ENCODE measurements around the gene MDM1. TPM values are rescaled to one million over a fixed set of nuclear protein-coding genes. Genes with fewer than 3 reads are reported as not detected.

MDM1 gene
- total and polyA plus RNA-seq, 10 donors, result 13.5 to 38.9 (median 21.9) TPM

- 75 to 90% (median 89%) methylated on average over 6 of the region's 6 CpGs for WGBS, 5 donors
- peaks cover 0 to 98% (median 39%) of the 10 kb centered on the region in 6 donors for H3K36me3 ChIP-seq
- H3K27ac ChIP-seq, result no peak overlapping the region
- no peak overlapping the region for H3K4me3 ChIP-seq
- intact Hi-C loops (cut with DNase I; ENCODE audit: low total_unique reads), result loop anchor here (10.0 kb wide), 1 partner anchor 259 kb away; no protein-coding TSS in a partner anchor
- H3K4me1 ChIP-seq, result no peaks in the 10 kb centered on the region
- H3K9me3 ChIP-seq, result peaks cover 0 to 11% (median 4%) of the 10 kb centered on the region in 8 donors
- no peak for TF ChIP-seq CTCF (IDR thresholded peaks at IDR 0.05 in 8 of 11, conservative IDR thresholded peaks at IDR 0.05 in 3 of 11)
- no peaks in the 10 kb centered on the region for H3K27me3 ChIP-seq (replicated peaks in 1 of 7)
- no peak for DNase-seq
Observed at GRCh38 chr12:68303850-68304249, 28.3 kb downstream of the MDM1 start.

- Histone ChIP-seq H3K4me1 (no peaks in the 10 kb centered on the region), H3K9me3 (peaks cover 0 to 11% (median 4%) of the 10 kb centered on the region in 8 donors), H3K27ac (no peak overlapping the region), H3K4me3 (no peak overlapping the region), H3K27me3 (replicated peaks in 1 of 7) (no peaks in the 10 kb centered on the region), H3K36me3 (peaks cover 0 to 100% (median 38%) of the 10 kb centered on the region in 6 donors)
- no peak for DNase-seq
- TF ChIP-seq CTCF (IDR thresholded peaks at IDR 0.05 in 8 of 11, conservative IDR thresholded peaks at IDR 0.05 in 3 of 11) (no peak), POLR2A (IDR thresholded peaks at IDR 0.05) (no peak), POLR2AphosphoS5 (IDR thresholded peaks at IDR 0.05) (no peak)
- intact Hi-C loops (cut with DNase I; ENCODE audit: low total_unique reads), result no loop called here
- WGBS, 5 donors, result 81 to 97% (median 91%) methylated on average over 4 of the region's 4 CpGs
Observed at GRCh38 chr12:68297929-68298328, 34.2 kb downstream of the MDM1 start.

GRCh38 chr12:68294251-68294650 lies 37.9 kb downstream of the MDM1 start:
- no peak overlapping the region for H3K4me3 ChIP-seq
- H3K27ac ChIP-seq, result no peak overlapping the region
- no peaks in the 10 kb centered on the region for H3K9me3 ChIP-seq
- TF ChIP-seq CTCF (IDR thresholded peaks at IDR 0.05 in 8 of 11, conservative IDR thresholded peaks at IDR 0.05 in 3 of 11) (no peak), POLR2AphosphoS5 (IDR thresholded peaks at IDR 0.05) (no peak), POLR2A (IDR thresholded peaks at IDR 0.05) (no peak)
- 82 to 90% (median 87%) methylated on average over 2 of the region's 2 CpGs for WGBS, 5 donors
- no peaks in the 10 kb centered on the region for H3K27me3 ChIP-seq (replicated peaks in 1 of 7)
- no peak for DNase-seq
- intact Hi-C loops (cut with DNase I; ENCODE audit: low total_unique reads), result no loop called here
- H3K4me1 ChIP-seq, result peaks cover 0 to 10% (median 0%) of the 10 kb centered on the region in 6 donors
- peaks cover 0 to 73% (median 22%) of the 10 kb centered on the region in 6 donors for H3K36me3 ChIP-seq

DNA sequence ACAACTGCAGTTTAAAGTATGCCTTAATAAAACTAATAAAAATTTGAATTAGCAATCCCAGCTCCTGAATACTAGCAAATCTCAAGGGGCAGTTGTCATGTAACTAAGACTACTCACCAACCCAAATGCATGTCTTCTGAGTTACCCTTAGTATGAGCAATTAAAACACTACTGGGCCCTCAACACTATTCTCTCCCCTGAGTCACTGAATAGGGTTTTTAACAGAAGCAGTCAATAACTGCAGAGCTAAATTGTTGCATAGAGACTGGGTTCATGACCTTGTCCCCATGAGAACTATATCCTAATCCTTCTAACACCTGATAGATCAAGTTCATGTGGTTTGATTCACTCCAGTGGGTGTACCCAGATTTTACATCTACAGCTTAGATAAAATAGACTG lies 38.8 kb downstream of the MDM1 start:
- Histone ChIP-seq H3K4me3 (no peak overlapping the region), H3K36me3 (peaks cover 0 to 64% (median 19%) of the 10 kb centered on the region in 6 donors), H3K27me3 (replicated peaks in 1 of 7) (no peaks in the 10 kb centered on the region), H3K9me3 (no peaks in the 10 kb centered on the region), H3K4me1 (peaks cover 0 to 10% (median 0%) of the 10 kb centered on the region in 6 donors), H3K27ac (no peak overlapping the region)
- TF ChIP-seq CTCF (IDR thresholded peaks at IDR 0.05 in 8 of 11, conservative IDR thresholded peaks at IDR 0.05 in 3 of 11), result no peak
- TF ChIP-seq POLR2A (IDR thresholded peaks at IDR 0.05), result no peak
- TF ChIP-seq POLR2AphosphoS5 (IDR thresholded peaks at IDR 0.05), result no peak
- no peak for DNase-seq
- intact Hi-C loops (cut with DNase I; ENCODE audit: low total_unique reads), result no loop called here
